Stimulated activated CD4-positive, alpha-beta T cell treated with anti-CD3 and anti-CD28 coated beads, Interleukin-15, amount 100 ng/mL, for 24 hours (primary cell): ENCODE results near the gene LSM4.
"Not testable (repeated sequence)": the region's sequence is repeated elsewhere in the genome, so short reads cannot be mapped to it uniquely, and the experiment has no call there.

Experiments used
- DNase-seq: peaks from one replicate; pipeline ENCODE4 v3.0.0-alpha.2; 2020

The LSM4 gene

DNA sequence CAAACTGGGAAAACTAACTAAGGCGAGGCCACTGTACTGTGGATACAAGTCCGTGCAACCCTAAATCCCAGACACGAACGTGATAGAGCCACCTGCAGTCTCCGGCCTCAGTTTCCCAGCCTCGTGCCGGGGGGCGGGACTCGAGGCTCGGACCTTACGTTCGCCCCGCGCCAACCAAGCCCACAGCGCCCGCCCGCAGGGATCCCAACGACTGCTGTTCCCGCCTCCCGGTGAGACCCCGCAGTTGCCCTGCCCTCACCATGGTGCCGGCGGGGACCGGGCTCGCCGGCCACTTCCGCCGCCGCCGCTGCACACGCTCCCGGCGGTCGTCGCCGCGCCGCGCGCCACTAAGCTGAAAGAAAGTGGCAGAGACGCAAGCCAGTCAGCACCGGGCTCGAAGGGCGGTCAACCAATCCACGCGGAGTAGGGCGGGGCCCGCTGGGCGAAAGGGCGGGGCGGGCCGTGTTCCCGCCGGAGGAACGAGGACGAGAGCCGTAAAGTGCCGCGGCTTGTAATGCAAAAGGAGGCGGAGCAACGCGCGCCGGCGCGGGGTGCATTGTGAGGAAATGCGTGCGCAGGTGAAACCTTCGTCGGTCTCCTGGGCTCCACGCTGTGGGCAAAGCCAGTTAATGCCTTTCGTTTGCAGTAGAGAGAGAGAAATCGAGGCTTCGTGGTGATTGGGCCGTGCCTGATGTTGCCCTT, at the start of gene LSM4:
LSM4 (minus strand) TSS at position 318 of the 702 bp plus-strand sequence; CDS start at position 262, 56 bp downstream.
- peak; percentile 100 for DNase-seq

DNA sequence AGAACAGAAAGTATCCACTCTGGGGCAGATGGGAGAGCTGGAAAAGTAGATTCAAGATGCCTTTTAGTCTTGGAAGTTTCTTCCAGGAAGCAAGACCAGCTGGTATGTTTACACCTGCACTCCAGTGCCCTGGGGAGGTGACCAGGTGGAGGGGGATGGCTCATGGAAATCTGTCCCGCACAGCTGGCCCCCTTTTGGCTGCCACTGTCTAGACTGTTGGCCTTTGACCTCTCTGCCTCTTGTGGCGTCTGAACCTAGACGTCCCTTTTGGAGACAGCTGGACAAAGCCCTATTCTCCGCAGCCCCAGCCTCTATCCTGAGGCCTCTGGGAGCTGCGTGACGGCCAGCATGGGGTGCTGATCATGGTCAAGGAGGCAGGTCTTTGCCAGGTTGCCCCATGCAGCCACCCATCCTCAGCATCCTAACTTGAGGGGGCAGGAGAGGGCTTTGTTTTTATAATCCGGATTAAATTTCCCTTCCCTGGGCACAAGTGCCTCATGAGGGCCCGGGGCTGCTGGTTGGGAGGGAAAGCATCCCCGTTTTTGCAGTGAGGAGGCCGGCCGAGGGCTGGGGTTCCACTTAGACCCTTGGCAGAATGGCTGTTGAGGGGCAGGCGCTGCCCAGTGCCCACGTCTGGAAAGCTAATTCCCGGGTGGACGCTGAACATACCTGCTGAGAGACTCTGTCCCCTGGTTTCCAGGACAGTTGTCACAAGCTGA, 45.8 kb upstream of the LSM4 start:
- DNase-seq = no peak

DNA sequence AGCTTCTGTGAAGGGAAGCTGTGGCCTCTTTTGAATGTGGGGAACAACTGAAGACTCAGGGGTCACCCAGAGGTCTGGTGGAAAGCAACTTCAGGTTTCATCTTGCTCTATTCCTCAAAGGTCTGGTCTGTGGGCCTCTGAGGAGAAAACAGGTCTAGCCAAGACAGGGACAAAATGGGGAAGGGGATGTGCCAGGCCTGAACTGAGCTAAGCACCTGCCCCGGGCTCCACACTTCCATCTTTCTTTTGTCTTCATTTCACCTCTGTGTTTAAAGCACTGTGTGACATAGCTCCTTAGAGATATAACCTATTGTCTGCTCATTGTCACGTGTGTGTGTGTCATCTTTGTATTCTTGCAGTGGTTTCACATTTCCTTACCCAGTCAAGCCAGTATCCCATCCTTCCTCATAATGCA, 43.2 kb upstream of the LSM4 start:
- DNase-seq = no peak

DNA sequence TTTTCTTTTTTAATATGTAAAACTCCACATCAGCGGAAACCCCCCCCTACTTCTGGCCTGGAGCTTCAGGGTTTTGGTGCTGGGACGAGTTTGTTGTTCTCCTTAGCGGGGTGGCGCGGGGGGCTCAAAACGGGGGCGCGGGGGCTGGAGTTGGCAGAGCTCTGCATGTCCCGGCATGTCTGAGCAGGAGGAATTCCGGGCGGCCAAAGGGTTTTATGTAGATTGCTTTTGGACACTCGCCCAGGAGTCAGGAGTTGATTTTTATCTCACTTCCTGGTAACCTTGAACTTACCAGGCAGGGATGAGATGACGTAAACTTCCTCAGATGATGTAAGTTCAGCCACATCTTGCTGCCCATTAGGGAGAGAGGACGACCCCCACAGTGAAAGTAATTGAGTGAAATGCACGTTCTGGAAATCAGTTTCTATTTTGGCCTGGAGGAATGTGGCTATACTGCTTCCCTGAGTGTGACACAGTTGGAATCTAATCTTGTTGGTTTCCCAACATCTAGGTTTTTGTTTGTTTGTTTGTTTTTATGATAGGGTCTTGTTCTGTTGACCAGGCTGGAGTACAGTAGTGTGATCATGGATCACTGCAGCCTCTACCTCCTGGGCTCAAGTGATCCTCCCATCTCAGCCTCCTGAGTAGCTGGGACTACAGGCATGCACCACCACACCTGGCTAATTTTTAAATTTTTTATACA, 42.1 kb upstream of the LSM4 start:
- DNase-seq = no peak

DNA sequence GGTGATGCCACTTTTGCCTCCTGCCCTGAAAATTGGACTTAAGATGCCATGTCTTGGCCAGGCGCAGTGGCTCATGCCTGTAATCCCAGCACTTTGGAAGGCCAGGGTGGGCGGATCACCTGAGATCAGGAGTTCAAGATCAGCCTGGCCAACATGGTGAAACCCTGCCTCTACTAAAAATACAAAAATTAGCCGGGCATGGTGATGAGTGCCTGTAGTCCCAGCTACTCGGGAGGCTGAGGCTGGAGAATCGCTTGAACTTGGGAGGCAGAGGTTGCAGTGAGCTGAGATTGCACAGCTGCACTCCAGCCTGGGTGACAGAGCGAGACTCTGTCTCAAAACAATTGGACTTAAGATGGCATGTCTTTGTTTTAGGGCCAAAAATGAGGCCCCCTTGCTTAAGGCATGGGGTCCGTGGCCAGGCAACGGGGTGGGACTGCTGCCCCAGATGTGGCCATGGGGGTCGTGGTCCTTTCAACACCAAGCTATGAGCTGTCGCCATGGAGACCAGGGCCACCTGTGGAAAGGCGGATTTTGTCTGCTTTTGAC, 41.5 kb upstream of the LSM4 start:
- DNase-seq = not testable (repeated sequence)

DNA sequence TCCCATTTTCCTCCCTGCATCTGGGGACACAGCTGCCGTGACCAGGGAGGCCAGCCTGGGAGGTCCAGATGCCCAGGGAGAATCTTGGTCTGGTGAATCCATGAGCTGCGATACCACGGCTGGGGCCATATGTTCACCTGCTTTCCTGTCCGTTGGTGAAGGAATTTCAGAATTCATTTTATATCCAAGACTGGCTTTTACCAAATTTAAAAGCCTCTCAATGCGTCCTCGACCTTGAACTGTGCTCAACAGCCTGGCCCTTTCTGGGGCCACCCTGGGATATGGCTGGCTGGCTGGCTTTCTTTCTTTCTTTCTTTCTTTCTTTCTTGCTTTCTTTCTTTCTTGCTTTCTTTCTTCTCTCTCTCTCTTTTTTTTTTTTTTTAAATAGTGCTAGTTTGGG, 40.9 kb upstream of the LSM4 start:
- no peak for DNase-seq

DNA sequence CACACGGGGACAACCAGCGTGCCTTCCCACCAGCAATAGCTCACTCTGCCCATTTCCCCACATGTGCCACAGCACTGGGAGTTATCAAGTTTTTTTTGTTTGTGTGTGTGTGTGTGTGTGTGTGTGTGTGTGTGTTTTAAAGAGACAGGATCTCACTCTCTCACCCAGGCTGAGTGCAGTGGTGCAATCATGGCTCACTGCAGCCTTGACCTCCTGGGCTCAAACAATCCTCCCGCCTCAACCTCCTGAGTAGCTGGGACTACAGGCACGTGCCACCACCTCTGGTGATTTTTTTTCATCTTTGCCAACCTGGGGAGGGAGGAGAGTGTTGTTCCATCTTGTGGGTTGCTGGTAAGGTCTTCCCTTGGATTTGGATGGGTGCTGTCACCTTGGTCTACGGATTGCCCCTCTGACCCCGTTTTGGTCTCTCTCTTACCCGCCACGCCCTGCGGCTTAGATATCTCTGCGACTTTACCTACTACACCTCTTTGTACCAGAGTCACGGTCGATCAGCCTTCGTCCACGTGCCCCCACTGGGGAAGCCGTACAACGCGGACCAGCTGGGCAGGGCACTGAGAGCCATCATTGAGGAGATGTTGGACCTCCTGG, 40.2 kb upstream of the LSM4 start:
- DNase-seq = no peak

DNA sequence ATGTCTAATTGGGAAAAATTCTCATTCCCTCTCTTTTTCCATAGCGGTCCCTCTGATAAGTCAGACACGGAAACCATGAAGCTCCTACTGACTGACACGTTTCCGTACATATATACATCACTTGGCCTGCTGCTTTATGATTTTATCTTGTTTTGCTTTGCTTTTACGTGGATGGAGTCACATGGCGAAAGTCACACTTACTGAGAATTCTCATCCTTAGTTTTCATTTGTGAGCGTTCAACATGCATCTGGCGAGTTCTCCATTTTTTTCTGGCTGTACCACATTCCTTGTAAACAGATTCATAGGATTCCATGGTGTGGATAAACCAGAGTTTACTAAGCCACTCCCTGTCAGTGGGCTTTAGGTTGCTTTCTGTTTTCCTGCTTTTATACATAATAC, 38.8 kb upstream of the LSM4 start:
- no peak for DNase-seq

DNA sequence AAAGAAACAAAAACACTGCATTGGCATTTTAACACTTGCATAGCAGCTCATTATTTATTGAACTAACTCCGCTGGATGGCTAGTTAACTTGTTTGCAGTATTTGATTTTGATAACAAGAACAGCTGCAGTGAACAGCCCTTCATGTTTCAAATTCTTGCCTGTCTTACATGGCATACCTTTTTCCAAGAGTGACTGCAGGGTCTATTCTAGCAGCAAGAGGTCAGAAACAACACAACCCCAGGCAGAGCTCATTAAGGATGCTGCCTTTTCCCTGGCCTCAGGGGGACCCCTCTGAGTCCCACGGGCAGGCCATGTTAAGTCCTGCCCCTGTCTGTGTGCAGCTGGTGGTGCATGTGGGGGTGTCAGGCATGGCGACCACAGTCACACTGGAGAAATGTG, 34.2 kb upstream of the LSM4 start:
- no peak for DNase-seq

DNA sequence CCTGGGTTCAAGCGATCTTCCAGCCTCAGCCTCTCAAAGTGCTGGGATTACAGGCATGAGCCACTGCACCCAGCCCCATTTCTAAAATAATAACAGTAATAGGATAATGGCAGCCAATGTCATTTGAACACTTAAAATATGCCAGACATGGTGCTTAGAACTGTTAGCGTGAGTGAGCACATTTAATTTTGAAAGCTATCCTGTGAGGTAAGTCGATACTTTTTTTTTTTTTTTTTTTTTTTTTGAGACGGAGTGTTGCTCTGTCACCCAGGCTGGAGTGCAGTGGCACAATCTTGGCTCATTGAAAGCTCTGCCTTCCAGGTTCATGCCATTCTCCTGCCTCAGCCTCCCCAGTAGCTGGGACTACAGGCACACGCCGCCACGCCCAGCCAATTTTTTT, 31.9 kb upstream of the LSM4 start:
- DNase-seq = not testable (repeated sequence)

DNA sequence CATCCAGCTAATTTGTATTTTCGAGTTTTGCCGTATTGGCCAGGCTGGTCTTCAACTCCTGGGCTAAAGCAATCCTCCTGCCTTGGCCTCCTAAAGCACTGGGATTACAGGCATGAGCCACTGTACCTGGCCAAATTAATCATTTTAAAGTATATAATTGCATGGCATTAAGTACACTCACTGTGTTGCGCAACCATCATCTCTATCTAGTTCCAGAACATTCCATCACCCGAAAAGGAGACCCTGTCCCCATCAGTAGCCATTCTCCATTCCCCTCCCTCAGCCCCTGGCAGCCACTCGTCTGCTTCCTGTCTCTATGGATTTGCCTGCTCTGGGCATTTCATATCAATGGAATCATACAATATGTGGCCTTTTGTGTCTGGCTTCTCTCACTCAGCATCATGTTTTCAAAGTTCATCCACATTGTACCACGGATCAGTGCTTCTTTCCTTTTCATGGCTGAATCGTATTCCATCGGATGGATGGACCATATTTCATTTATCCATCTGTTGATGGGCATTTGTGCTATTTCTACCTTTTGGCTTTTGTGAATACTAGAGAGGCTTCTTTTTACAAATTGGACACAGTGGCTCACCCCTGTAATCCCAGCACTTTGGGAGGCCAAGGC, 30.6 kb upstream of the LSM4 start:
- no peak for DNase-seq

DNA sequence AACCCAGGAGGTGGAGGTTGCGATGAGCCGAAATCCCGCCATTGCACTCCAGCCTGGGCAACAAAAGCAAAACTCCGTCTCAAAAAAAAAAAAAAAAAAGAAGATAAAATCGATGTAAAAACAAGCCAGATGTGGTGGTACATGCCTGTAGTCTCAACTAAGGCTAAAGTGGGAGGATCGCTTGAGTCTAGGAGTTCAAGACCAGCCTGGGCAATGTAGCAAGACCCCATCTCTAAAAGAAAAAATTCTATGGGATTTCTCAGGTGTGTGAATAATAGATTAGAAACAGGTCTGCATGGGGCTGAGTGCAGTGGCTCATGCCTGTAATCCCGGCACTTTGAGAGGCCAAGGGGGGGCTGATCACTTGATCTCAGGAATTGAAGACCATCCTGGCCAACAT, 28.7 kb upstream of the LSM4 start:
- DNase-seq = no peak

DNA sequence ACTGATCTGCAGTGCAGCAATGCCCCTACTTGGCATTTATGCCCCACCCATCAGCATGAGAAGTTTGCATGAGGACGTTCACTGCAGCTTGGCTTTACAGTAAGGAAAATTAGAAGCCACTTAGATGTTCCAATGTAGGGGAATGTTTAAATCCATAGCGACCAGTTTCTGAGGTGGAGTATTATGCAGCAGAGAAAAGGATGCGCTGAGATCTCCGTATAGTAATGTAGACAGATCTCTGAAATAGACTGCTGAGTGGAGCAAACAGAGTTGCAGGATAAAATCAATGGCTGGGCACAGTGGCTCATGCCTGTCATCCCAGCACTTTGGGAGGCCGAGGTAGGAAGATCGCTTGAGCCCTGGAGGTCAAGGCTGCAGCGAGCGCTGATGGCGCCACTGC, 27.6 kb upstream of the LSM4 start:
- DNase-seq = no peak

DNA sequence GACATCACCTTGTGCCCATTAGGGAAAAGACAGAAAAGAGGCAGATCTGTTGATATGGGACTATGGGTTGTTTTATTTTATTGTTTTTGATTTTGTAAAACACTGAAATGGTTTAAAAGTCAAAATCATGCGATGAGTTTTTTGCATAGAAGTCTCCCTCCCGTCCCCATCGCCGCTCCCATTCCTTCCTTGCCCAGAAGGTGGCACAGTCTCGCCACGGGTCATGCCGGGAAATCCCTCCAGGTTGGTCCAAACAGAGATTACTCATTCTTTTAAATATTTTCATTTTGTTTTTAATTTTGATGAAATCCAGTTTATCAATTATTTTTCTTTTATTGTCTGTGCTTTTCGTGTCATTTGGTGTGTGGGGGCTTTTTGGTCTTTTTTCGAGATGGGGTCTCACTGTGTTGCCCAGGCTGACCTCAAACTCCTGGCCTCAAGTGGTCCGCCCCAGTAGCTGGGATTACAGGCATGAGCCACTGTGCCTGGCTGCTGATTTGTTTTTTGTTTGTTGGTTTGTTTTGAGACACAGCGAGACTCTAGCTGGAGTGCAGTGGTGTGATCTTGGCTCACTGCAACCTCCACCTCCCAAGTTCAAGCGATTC, 26.8 kb upstream of the LSM4 start:
- peak; percentile 54 for DNase-seq

DNA sequence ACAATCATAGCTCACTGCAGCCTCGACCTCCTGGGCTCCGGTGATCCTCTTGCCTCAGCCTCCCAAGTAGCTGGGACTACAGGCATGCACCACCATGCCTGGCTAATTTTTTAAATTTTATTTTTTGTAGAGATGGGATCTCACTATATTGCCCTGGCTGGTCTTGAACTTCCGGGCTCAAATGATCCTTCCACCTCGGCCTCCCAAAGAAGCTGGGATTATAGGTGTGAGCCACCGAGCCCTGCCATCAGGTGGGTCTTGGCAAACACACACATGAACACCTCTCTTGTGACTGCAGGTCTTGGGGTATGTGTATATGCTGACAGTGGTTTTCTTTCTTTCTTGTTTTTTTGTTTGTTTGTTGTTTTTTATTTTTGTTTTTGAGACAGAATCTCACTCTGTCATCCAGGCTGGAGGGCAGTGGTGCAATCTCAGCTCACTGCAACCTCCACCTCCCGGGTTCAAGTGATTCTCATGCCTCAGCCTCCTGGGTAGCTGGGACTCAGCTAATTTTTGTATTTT, 26.0 kb upstream of the LSM4 start:
- not testable (repeated sequence) for DNase-seq

DNA sequence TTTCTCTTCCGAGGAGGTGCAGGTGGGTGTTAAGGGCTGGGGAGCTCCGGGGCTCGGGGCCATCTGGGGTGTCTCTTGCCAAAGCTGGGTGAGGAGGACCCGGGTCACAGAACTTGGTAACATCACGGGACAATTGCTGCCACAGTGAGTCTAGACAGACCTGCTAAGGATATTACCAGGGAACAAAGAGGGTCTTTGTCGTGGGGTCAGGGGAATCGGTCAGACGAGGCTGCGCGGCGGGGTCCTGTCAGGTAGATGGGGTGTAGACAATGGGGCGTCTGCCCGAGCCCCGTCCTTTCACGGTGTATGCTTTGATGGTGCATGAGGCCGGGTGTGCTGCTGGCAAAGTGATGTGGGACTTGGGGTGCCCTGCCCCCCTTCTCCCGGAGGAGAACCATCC, 25.3 kb upstream of the LSM4 start:
- DNase-seq = no peak

DNA sequence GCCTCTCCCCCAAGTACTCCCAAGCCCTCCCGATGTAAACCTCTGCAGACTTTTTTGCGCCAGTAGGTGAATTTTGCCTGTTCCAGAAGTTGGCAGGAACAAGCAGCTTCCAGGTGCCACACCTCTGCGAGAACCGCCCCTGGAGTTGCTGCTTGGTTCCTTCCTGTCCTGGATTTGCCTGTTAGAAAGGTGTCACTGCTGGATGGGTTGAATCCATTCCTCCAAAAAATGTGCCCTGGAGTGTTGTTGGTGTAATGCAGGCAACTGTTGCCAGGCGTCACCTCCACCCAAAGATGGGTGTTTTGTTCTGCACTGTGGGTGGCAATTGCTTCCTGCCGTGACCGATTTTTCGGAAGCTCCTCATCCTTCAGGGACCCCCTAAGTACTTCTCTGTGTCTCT, 23.2 kb upstream of the LSM4 start:
- DNase-seq = no peak

DNA sequence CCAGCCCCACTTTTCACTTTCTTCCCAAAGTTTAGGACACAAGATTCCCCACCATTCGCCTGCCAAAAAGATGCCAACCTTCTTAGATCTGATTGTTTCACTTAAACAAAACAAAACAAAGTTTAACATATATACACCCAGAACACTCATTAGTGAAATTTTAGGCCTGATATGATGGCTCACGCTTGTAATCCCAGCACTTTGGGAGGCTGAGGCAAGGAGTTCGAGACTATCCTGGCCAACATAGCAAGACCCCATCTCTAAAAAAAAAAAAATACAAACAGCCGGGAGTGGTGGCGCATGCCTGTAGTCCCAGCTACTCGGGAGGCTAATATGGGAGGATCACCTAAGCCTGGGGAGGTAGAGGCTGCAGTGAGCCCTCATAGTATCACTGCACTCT, 22.4 kb upstream of the LSM4 start:
- DNase-seq = no peak

DNA sequence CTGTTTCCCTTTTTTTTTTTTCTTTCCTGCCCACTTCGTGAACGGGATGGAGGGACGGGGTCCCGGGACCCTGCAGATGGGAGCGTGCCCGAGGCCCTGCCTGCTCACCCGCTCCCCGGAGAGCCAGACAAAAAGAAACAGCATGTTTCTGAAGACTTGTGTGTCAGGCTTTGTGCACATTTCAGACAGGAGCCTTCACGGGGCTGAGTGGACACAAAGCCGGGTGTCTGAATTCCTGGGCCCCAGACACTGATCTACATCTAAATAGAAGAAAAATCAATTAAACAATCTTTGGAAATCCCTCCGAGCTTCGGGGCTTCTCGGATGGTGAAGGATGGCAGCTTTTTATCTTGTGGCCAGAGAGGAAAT, 21.7 kb upstream of the LSM4 start:
- DNase-seq = no peak

DNA sequence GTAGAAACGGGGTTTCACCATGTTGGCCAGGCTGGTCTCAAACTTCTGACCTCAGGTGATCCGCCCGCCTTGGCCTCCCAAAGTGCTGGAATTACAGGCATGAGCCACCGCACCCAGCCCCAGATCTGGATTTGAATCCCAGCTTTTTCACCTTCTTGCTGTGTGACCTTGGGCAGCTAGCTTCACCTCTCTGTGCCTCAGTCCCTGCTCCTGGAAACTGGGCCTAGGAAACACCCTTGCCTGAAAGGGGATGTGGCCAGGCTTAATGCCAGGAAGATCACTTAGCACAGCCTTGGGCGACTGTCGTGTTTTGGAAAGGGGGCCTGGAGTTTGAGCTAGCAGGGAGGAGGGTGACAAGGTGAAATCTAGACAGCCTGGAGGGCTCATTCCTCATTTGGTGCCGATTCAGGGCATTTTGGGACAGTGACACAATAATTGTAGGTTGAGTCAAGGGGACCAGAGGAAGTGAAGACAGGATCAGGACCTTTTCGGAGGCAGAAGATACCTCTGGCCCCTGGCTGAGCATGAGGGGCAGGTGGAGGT, 19.3 kb upstream of the LSM4 start:
- no peak for DNase-seq

DNA sequence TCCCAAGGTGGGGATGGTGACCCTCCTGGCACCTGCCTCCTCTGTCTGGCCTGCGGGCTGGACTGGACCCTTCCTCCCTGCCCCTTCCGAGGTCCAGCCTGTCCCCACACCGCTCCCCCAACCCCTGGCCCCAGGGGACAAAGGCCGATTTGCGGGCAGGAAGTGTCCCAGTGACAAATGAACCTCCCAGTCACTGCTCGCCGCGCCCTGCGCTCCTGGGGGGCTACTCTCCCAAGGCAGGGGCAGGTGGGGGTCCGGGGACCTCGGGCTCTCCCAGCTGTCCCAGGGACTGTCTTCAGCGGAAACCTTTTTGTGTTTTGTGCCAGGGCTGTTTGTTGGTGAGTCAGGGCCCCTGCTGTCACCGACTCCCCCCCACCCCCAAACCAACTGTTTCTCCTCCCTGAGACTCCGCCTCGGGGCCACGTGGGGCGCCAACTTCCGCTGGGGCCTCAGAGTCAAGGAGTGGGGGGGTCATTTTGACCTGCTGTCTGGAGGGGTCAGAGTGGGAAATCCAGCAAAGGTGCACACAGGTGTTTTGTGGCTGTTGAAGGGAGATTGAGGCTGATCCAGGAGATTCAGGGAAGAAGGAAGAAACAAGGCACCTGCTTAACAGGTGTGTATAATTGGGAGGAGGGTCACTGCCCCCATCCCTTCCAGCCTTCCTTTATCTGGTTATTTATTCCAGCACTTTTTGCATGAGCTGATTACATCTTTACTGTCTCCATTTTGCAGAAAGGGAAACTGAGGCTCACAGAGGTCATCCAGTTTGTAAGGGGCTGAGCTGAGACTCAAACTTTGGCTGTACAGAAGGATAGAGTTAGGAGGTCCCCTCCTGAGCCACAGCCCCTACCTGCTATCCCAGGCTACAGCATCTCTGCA, 18.4 kb upstream of the LSM4 start:
- DNase-seq = peak; percentile 81
